Neural cell (in vitro differentiated cells): Measurements from ENCODE around the gene CBLIF.

Experiments
- EP300 ChIP-seq: fragments of 450-650 bp; conservative IDR thresholded peaks from 2 replicates; pipeline ENCODE4 v1.6.1; 2014; ENCODE audit warnings: antibody characterized with exemption, mild to moderate bottlenecking, moderate library complexity; ENCODE audit not compliant: poor library complexity, severe bottlenecking
- EZH2 ChIP-seq: fragments of 200-600, 300-800 bp; shearing (Covaris generic), sonication (generic); IDR thresholded peaks from 2 replicates; pipeline ENCODE4 v1.6.1; 2014; ENCODE audit warnings: antibody characterized with exemption, low read length, borderline replicate concordance, mild to moderate bottlenecking; ENCODE audit not compliant: insufficient read depth, poor library complexity, severe bottlenecking
- MXI1 ChIP-seq: fragments of 450-650 bp; conservative IDR thresholded peaks from 2 replicates; pipeline ENCODE4 v1.6.1; 2014; ENCODE audit warnings: antibody characterized with exemption, mild to moderate bottlenecking; ENCODE audit not compliant: poor library complexity, severe bottlenecking
- RAD21 ChIP-seq: fragments of 450-650 bp; conservative IDR thresholded peaks from 2 replicates; pipeline ENCODE4 v1.6.1; 2014; ENCODE audit warnings: antibody characterized with exemption, mild to moderate bottlenecking, moderate library complexity
- SMC3 ChIP-seq: fragments of 450-650 bp; conservative IDR thresholded peaks from 2 replicates; pipeline ENCODE4 v1.6.1; 2014; ENCODE audit warnings: antibody characterized with exemption, mild to moderate bottlenecking, moderate library complexity; ENCODE audit not compliant: poor library complexity
- TAF1 ChIP-seq: IDR thresholded peaks from 2 replicates; pipeline ENCODE4 v1.6.1; 2012; ENCODE audit warnings: low read depth
- TF ChIP-seq, protein P1 (sequence below): fragments of 450-650 bp; IDR thresholded peaks from 2 replicates; pipeline ENCODE4 v1.5.1; 2014; ENCODE audit warnings: antibody characterized with exemption, mild to moderate bottlenecking, moderate library complexity; ENCODE audit not compliant: poor library complexity, severe bottlenecking

DNA sequence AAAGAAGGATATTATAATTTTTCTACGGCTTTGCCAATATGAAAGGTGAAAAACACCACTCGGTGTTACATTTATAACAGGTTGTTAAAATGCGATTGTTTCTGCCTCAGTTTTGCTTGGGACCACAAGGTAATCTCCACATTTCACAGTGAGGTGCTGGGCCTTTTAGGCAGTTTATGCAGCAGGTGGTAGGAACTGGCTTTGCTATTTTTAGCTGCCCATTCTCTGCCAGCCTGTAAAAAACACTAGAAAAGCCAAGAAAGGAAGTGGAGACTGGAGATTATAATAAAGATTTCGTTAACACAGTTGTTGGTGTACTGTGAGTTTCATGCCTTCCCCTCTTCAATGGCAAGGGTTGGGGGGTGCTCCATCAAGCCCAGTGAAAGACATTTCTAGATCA lies 26.7 kb downstream of the CBLIF start:
- TF ChIP-seq RAD21 (no peak), EZH2 (no peak), TAF1 (no peak), MXI1 (no peak), EP300 (no peak), SMC3 (no peak)
- TF ChIP-seq, protein P1, sequence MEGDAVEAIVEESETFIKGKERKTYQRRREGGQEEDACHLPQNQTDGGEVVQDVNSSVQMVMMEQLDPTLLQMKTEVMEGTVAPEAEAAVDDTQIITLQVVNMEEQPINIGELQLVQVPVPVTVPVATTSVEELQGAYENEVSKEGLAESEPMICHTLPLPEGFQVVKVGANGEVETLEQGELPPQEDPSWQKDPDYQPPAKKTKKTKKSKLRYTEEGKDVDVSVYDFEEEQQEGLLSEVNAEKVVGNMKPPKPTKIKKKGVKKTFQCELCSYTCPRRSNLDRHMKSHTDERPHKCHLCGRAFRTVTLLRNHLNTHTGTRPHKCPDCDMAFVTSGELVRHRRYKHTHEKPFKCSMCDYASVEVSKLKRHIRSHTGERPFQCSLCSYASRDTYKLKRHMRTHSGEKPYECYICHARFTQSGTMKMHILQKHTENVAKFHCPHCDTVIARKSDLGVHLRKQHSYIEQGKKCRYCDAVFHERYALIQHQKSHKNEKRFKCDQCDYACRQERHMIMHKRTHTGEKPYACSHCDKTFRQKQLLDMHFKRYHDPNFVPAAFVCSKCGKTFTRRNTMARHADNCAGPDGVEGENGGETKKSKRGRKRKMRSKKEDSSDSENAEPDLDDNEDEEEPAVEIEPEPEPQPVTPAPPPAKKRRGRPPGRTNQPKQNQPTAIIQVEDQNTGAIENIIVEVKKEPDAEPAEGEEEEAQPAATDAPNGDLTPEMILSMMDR, result no peak
